Raji (cell line): ENCODE data around the gene DES.

Experiments used
- POLR2A ChIP-seq: IDR thresholded peaks from 2 replicates; pipeline ENCODE4 v1.6.1; 2011; ENCODE audit warnings: low read depth, low read length, control low read depth; ENCODE audit not compliant: insufficient read depth

The DES gene

DNA sequence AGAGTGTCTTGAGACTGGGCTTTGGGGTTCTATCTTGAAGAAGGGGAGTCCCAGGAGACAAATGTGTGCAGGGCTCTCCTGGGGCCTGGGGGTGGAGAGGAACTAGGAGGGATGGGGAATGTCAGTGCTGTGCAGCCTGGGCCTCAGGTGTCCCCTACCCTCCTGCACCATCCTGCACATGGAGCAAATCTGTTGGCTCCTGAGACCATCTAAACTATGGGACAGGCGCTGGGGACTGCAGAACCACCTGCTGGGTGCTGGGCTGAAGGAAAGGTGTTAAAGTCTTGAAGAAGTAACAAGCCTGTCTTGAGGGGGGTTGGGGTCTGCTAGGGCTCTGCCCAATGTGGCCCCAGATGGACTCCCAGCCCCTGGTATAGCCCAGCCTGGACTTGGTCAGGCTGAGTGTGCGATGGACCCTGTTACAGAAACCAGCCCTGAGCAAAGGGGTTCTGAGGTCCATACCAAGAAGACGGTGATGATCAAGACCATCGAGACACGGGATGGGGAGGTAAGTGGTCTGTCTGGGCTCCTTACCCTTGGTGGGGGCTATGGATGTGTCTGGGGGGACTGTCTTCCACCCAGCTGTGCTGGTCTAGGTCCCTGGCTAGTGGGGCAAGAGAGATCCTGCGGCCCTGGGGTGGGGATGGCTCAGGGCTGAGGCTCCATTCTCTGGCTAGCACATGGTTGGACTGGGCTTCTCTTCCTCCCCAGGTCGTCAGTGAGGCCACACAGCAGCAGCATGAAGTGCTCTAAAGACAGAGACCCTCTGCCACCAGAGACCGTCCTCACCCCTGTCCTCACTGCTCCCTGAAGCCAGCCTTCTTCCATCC is 7.3 kb downstream of the DES start:
- TF ChIP-seq POLR2A, result no peak

DNA sequence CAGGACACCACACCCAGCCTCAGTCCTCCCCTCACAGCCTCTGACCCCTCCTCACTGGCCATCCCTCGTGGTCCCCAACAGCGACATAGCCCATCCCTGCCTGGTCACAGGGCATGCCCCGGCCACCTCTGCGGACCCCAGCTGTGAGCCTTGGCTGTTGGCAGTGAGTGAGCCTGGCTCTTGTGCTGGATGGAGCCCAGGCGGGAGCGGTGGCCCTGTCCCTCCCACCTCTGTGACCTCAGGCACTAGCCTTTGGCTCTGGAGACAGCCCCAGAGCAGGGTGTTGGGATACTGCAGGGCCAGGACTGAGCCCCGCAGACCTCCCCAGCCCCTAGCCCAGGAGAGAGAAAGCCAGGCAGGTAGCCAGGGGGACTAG is 7.9 kb downstream of the DES start:
- TF ChIP-seq POLR2A, result no peak

DNA sequence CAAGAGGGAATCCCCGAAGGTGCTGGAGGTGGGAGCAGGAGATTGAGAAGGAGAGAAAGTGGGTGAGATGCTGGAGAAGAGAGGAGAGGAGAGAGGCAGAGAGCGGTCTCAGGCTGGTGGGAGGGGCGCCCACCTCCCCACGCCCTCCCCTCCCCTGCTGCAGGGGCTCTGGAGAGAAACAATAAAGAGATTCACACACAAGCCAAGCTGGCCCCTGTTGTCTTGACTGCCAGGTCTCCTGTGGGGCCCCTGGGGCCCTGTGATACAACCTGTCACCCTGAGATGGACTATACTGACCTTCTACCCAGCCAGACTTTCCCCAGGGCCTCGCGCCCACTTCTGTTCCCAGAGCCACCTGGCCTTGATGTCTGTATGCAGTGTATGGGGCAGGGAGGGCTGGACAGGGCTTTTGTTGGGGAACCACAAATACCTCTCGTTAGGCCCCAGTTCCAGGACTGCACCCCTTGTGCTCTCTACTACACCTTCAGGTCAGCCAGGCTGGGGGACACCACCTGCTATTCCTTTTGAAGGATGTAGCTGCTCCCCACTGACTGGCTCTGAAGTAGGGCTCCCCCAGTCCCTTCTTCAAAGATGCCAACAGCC is 8.5 kb downstream of the DES start:
- no peak for TF ChIP-seq POLR2A

DNA sequence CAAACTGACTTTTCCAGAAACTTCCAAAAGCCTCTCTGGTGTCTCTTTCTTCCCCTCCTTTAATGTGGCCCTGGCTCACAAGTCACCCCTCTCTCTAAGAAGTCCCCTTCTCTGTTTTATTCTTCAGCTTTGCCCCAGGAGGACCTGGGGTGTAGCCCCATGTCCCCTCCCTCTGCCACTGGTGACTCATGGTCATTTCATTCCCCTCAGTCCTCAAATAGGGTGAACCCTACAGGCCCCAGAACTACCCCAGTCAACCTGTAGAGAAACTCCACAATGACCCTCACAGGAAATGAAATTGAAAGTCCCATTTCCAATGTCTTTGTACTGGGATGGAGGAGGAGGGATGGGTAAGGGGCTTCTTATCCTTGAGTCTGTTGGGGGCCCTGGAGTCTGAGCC is 10.3 kb downstream of the DES start:
- no peak for TF ChIP-seq POLR2A

DNA sequence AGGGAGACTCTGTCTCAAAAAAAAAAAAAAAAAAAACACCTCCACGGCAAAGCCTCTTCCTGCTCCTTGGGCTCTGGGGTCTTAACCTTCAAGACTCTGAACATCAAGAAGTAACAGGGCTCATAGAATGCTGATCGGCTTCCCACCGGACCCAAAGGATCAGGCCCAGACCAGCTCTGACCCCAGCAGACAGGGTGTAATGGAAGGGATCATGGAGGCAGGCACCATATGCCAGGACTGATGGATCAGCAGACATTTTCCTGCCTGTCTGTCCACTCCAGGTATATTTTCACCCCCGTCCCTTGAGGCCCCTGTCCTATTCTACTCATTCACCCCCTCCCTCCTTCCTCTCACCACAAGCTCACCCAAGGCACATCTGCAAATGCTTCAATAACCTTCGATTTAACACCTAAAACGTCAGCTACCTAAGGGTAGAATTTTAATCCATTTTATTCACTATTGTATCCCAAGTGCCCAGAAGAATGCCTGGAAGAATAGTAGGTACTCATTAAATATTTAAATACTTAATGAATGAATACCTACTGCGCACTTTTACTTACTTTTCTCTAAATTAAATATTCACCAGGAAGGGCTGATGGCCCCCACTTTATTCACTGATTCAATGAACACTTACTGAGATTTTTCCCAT is 11.9 kb downstream of the DES start:
- no peak for TF ChIP-seq POLR2A

DNA sequence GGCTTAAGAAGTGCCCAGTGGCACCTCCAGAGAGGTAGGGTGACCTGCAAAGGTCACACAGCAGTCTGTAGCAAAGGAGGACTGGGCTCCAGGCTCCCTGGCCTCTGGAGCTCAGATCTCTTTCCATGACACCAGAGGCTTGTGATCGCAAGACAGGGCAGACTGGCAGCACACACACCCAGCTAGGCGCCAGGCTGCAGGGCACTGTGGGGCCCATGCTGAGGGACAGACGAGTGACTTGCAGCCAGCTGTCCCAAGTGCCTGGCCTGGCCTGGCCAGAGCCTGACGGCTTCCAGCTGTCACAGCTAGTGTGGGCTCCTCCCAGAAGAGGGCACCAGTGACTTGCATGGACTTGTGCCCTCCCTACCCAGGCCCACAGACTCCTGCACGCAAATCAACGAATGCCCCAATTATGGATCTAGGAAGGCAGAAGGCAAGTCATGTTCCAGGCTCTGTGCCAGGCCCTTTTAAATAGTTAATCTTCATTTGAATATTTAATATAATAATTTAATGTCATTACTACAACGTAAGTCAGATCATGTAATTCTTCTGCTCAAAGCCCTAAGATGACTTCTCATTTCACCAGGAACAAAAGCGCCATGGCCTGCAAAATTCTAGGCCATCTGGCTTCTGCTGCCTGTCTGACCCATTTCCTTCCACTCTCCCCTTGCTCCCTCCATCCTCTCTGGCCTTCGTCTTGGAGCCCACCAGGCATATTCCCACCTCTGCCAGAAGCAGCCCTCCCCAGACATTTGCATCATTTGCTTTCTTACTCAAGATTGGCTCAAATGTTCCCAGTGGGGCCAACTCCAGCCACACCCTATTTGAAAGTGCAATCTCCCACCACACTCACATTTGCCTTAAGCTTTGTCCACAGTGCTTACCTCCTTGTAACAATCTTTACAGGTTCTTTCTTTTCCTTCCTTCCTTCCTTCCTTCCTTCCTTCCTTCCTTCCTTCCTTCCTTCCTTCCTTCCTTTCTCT is 12.7 kb downstream of the DES start:
- TF ChIP-seq POLR2A, result no peak

DNA sequence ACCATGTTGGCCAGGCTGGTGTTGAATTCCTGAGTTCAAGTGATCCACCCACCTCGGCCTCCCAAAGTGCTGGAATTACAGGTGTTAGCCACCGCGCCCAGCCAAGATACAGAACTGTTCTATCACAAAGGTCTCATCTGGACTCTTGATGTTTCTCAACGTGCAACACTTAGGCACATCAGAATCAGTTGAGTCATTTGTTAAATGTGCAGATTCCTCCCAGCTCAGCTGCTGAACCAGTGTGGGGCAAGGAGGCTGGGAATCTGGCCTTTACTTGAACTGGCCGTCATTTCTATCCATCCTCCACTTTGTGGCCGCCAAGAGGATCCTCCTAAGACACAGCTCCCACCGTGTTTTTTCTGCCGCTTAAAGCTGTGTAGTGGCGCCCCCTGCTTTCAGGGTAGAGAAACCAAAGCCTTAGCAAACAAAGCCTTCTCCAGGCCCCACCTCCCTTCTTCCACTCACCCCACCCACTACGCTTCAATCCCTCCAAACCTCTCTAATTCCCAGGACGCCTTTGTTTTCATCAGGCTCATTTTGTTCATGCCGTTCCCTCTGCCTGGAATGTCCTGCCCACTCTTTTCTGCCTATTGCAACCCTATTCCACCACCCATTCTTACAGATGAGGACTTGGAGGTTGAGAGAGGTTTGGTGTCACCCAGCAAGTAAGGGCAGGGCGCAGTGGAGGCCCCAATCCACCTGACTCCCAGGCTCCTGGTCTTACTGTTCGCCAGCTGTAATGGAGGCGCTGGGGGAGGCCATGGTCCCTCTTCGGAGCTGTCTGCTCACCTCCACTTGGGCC is 15.7 kb downstream of the DES start:
- no peak for TF ChIP-seq POLR2A

DNA sequence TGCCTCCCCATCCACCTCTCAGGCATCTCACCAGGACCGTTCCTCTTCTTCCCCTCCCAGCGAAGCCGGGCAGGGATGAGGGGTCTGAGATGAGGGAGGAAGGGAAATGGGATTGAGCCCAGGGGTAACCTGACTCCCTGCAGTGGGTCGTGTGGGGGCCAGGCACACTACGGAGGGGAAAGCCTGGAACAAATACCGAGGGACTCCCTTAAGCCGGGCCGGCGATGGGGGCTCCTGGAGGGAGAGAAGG is 16.2 kb downstream of the DES start:
- TF ChIP-seq POLR2A, result no peak

DNA sequence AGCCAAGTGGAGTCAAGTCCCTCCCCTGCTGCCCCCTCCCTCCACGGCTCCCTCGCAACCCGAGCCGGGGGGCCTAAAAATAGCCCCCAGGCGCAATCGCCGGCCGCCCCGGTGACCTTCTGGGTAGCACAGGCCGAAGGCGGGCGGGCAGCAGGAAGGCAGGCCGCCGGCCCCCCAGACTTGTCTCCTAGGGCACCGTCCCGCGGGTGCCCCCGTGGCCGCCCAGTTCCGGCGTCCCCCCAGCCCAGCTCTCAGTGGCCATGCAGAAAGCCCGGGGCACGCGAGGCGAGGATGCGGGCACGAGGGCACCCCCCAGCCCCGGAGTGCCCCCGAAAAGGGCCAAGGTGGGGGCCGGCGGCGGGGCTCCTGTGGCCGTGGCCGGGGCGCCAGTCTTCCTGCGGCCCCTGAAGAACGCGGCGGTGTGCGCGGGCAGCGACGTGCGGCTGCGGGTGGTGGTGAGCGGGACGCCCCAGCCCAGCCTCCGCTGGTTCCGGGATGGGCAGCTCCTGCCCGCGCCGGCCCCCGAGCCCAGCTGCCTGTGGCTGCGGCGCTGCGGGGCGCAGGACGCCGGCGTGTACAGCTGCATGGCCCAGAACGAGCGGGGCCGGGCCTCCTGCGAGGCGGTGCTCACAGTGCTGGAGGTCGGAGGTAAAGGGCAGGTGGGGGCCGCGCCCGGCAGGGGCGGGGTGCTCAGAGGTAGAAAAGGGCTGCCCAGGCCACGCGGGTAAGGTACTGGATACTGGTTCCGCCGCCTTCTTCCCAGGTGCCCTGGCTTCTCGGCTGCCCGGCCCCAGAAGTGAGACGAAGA is 16.7 kb downstream of the DES start, which contains the start of gene SPEG:
Gene SPEG, plus strand, starts transcription at position 126 of the 808 bp plus-strand sequence. Its CDS starts 135 bp downstream, at position 261.
- no peak for TF ChIP-seq POLR2A

DNA sequence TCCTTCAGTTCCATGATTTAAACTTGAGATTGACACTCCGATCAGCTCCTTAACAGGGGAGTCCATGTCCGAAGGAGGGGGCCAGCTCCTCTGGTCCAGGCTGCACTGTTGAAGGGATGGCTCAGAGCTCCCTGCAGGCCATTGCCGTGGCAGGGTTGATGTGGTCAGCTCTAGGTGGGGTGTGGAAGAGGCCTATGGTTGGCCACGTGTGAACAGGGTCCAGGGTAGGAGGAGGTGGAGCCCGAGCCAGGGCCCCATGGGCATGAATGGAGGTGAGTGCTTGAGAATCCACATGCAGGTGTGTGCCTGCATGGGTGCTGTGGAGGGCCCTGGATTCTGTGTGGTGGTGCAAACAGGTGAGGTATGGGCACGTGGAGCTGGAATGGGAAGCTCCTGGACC is 17.5 kb downstream of the DES start:
- no peak for TF ChIP-seq POLR2A

DNA sequence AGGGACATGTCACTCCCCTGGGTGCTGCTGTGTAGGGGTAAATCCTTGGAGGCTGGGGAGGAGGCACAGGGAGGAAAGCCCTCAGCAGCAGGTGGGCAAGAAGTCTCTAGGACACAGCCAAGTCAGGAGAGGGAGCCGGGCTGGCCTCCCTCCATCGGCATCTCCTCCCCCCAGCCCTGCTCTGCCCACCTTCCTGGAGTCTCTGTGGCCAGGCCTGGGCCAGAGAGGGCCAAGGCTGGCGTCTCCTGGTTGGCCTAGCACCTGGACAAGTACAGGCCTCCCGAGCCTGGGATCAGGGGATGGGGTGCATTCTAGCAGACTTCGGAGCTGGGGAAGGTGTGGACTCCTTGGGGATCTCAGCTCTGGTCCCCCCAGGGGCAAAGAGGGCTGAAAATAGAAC is 18.3 kb downstream of the DES start:
- no peak for TF ChIP-seq POLR2A

DNA sequence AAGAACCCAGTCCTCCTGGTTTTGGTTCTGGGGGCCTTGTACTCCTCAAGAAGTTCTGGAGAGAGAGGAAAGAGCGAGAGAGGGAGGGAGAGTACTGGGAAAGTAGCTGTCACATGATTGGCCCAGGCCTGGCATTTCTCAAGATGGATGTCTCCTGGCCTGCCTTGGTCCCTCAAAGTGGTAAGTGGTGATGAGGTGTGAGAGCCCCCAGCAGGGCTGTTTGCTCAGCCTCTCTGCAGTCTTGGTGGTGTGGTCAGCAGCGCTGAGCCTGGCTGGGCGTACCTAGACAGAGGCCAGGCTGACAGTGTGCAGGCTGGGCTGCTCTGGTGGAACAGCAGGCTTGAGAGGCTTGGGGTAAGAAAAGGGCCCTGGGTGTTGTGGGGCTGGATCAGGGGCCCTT is 19.0 kb downstream of the DES start:
- no peak for TF ChIP-seq POLR2A

DNA sequence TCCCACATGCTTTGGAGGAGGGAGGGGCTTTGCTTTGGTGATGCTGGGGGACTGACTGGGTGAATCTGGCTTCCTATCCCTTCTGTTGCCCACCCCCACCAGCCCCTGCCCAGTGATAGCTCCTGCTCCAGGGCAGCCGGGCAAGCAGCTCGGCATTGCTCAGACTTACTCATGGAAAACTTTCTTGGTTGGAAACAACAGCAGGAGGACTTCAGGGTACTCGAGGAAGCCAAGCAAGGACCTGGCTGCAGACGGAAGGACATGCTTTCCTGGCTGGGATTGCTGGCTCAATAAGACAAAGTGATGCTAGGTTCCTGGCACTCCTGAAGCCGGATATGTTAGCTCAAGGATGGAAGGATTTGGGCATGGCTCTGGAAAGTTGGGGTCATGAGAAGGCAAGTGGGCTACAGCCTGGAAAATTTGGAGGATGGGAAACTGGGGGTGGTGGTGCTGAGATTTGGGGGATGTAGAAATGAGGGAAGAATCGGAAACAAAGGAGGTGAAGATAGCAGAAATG is 19.6 kb downstream of the DES start:
- no peak for TF ChIP-seq POLR2A
